GM23338 (cell line): ENCODE data around the gene CXCR3. TPM values are rescaled to one million over a fixed set of nuclear protein-coding genes. Genes with fewer than 3 reads are reported as not detected.

Experiments used
- ATAC-seq: fragments of 200-7000 bp; cut with Tn5 transposase; 3 replicates; pipeline ENCODE4 v1.9.1; 2020
- DNase-seq: peaks from one replicate; pipeline ENCODE4 v3.0.0-alpha.2; 2015; ENCODE audit warnings: low spot score
- H2AFZ ChIP-seq: fragments of 200-600 bp; sonication (generic); 2 replicates; pipeline ENCODE4 v1.8.0; 2016; ENCODE audit warnings: antibody characterized with exemption, mild to moderate bottlenecking, moderate library complexity
- H3F3A ChIP-seq: fragments of 200-600 bp; sonication (generic); replicated peaks from 2 replicates; pipeline ENCODE4 v1.8.0; 2017; ENCODE audit warnings: antibody characterized with exemption, mixed run types, low read depth
- H3K27ac ChIP-seq: fragments of 200-600 bp; sonication (generic); 2 replicates; pipeline ENCODE4 v1.6.1; 2016; ENCODE audit warnings: low read depth
- H3K27me3 ChIP-seq: fragments of 200-600 bp; sonication (generic); 2 replicates; pipeline ENCODE4 v1.8.0; 2016; ENCODE audit warnings: mild to moderate bottlenecking, mixed run types, moderate library complexity; ENCODE audit not compliant: insufficient read depth
- H3K36me3 ChIP-seq: fragments of 200-600 bp; sonication (generic); 2 replicates; pipeline ENCODE4 v1.8.0; 2016; ENCODE audit warnings: mild to moderate bottlenecking; ENCODE audit not compliant: insufficient read depth
- H3K4me1 ChIP-seq: fragments of 200-600 bp; sonication (generic); 2 replicates; pipeline ENCODE4 v1.8.0; 2016; ENCODE audit warnings: mild to moderate bottlenecking, moderate library complexity; ENCODE audit not compliant: insufficient read depth
- H3K4me2 ChIP-seq: fragments of 200-600 bp; sonication (generic); 2 replicates; pipeline ENCODE4 v1.7.1; 2017; ENCODE audit warnings: mixed run types
- H3K4me3 ChIP-seq: fragments of 200-600 bp; sonication (generic); 2 replicates; pipeline ENCODE4 v1.6.1; 2016; ENCODE audit warnings: mixed run types
- H3K79me2 ChIP-seq: fragments of 200-600 bp; sonication (generic); replicated peaks from 2 replicates; pipeline ENCODE4 v1.8.0; 2017; ENCODE audit warnings: mild to moderate bottlenecking; ENCODE audit not compliant: insufficient read depth
- H3K9me2 ChIP-seq: fragments of 200-600 bp; sonication (generic); 2 replicates; pipeline ENCODE4 v1.8.0; 2017; ENCODE audit not compliant: insufficient read depth
- H4K20me1 ChIP-seq: fragments of 200-600 bp; sonication (generic); replicated peaks from 2 replicates; pipeline ENCODE4 v1.8.0; 2017; ENCODE audit warnings: mild to moderate bottlenecking; ENCODE audit not compliant: insufficient read depth
- H3K27ac Mint-ChIP-seq: 2 replicates; pipeline ENCODE4 v1.8.0; 2020; ENCODE audit warnings: inconsistent platforms, mild to moderate bottlenecking, moderate library complexity, mixed read lengths
- H3K27me3 Mint-ChIP-seq: 3 replicates; pipeline ENCODE4 v1.8.0; 2022; ENCODE audit warnings: low read depth, mild to moderate bottlenecking, moderate library complexity, mixed read lengths, inconsistent platforms; ENCODE audit not compliant: insufficient read depth, poor library complexity
- H3K36me3 Mint-ChIP-seq: 3 replicates; pipeline ENCODE4 v1.8.0; 2021; ENCODE audit warnings: low read depth, mild to moderate bottlenecking, inconsistent platforms, moderate library complexity, mixed read lengths
- H3K4me1 Mint-ChIP-seq: 3 replicates; pipeline ENCODE4 v1.8.0; 2020; ENCODE audit warnings: mild to moderate bottlenecking, inconsistent platforms, mixed read lengths
- H3K4me3 Mint-ChIP-seq: 3 replicates; pipeline ENCODE4 v1.8.0; 2021; ENCODE audit warnings: moderate library complexity, mild to moderate bottlenecking, inconsistent platforms, mixed read lengths
- H3K9me3 Mint-ChIP-seq: 3 replicates; pipeline ENCODE4 v1.8.0; 2020; ENCODE audit warnings: moderate library complexity, mild to moderate bottlenecking, inconsistent platforms, mixed read lengths
- CREB1 ChIP-seq: fragments of 250-450 bp; sonication (Bioruptor Pico); IDR thresholded peaks from 2 replicates; pipeline ENCODE4 v1.5.0; 2020; ENCODE audit warnings: low read depth, mild to moderate bottlenecking, moderate library complexity
- EZH2 ChIP-seq: fragments of 200-600 bp; sonication (generic); IDR thresholded peaks from one replicate; pipeline ENCODE4 v1.8.0; 2017; ENCODE audit warnings: antibody characterized with exemption, mild to moderate bottlenecking, low read depth; ENCODE audit not compliant: unreplicated experiment
- EZH2phosphoT487 ChIP-seq: fragments of 200-600 bp; sonication (generic); IDR thresholded peaks from one replicate; pipeline ENCODE4 v1.8.1; 2018; ENCODE audit warnings: antibody characterized with exemption; ENCODE audit not compliant: unreplicated experiment
- NANOG ChIP-seq: IDR thresholded peaks from 2 replicates; pipeline ENCODE4 v1.6.1; 2016; ENCODE audit warnings: antibody characterized with exemption, borderline replicate concordance
- STAT1 ChIP-seq: IDR thresholded peaks from one replicate; pipeline ENCODE4 v1.6.1; 2016; ENCODE audit warnings: antibody characterized with exemption; ENCODE audit not compliant: unreplicated experiment
- ZNF114 ChIP-seq: fragments of 250-450 bp; sonication (Bioruptor Pico); IDR thresholded peaks from 2 replicates; pipeline ENCODE4 v1.5.0; 2020; ENCODE audit warnings: mild to moderate bottlenecking, moderate library complexity
- polyA plus RNA-seq: library from polyadenylated mRNA; unstranded; fragments of >200 nt; fragmentation: Nextera tagmentation; extraction: Ambion mirVana; gene quantifications from 2 replicates; pipeline ENCODE4 v1.2.1, GENCODE V29; 2016
- total RNA-seq: library from RNA; depleted of rRNA; stranded (reverse); fragments of >200 nt; shearing (Covaris generic); gene quantifications from 2 replicates; pipeline ENCODE4 v1.2.3, GENCODE V29; 2014
- TF ChIP-seq, protein P1 (sequence below): fragments of 250-450 bp; sonication (Bioruptor Pico); IDR thresholded peaks from 2 replicates; pipeline ENCODE4 v1.5.0; 2020; ENCODE audit warnings: mild to moderate bottlenecking, moderate library complexity

Gene CXCR3
- total and polyA plus RNA-seq, 2 experiments from 2014 or later = not detected

DNA sequence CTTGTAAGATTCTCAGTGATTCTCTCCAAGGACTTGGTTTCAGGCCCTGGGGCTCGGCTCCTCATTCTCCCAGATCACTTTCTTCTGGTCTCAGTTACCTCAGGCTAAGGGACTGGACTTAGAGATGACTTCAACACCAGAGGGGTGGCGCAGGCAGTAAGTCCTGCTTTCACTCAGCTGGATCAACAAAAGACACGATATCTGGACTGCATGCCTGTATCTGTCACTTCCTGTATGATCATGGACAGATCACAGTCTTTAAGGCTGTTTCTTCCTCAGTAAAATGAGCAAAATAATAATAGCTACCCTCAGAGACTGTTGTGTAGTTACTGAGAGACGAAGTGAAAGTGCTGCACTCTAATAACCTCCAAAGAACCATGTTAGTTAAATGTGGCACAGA, 19.5 kb upstream of the CXCR3 start (continued):
- TF ChIP-seq, protein P1, sequence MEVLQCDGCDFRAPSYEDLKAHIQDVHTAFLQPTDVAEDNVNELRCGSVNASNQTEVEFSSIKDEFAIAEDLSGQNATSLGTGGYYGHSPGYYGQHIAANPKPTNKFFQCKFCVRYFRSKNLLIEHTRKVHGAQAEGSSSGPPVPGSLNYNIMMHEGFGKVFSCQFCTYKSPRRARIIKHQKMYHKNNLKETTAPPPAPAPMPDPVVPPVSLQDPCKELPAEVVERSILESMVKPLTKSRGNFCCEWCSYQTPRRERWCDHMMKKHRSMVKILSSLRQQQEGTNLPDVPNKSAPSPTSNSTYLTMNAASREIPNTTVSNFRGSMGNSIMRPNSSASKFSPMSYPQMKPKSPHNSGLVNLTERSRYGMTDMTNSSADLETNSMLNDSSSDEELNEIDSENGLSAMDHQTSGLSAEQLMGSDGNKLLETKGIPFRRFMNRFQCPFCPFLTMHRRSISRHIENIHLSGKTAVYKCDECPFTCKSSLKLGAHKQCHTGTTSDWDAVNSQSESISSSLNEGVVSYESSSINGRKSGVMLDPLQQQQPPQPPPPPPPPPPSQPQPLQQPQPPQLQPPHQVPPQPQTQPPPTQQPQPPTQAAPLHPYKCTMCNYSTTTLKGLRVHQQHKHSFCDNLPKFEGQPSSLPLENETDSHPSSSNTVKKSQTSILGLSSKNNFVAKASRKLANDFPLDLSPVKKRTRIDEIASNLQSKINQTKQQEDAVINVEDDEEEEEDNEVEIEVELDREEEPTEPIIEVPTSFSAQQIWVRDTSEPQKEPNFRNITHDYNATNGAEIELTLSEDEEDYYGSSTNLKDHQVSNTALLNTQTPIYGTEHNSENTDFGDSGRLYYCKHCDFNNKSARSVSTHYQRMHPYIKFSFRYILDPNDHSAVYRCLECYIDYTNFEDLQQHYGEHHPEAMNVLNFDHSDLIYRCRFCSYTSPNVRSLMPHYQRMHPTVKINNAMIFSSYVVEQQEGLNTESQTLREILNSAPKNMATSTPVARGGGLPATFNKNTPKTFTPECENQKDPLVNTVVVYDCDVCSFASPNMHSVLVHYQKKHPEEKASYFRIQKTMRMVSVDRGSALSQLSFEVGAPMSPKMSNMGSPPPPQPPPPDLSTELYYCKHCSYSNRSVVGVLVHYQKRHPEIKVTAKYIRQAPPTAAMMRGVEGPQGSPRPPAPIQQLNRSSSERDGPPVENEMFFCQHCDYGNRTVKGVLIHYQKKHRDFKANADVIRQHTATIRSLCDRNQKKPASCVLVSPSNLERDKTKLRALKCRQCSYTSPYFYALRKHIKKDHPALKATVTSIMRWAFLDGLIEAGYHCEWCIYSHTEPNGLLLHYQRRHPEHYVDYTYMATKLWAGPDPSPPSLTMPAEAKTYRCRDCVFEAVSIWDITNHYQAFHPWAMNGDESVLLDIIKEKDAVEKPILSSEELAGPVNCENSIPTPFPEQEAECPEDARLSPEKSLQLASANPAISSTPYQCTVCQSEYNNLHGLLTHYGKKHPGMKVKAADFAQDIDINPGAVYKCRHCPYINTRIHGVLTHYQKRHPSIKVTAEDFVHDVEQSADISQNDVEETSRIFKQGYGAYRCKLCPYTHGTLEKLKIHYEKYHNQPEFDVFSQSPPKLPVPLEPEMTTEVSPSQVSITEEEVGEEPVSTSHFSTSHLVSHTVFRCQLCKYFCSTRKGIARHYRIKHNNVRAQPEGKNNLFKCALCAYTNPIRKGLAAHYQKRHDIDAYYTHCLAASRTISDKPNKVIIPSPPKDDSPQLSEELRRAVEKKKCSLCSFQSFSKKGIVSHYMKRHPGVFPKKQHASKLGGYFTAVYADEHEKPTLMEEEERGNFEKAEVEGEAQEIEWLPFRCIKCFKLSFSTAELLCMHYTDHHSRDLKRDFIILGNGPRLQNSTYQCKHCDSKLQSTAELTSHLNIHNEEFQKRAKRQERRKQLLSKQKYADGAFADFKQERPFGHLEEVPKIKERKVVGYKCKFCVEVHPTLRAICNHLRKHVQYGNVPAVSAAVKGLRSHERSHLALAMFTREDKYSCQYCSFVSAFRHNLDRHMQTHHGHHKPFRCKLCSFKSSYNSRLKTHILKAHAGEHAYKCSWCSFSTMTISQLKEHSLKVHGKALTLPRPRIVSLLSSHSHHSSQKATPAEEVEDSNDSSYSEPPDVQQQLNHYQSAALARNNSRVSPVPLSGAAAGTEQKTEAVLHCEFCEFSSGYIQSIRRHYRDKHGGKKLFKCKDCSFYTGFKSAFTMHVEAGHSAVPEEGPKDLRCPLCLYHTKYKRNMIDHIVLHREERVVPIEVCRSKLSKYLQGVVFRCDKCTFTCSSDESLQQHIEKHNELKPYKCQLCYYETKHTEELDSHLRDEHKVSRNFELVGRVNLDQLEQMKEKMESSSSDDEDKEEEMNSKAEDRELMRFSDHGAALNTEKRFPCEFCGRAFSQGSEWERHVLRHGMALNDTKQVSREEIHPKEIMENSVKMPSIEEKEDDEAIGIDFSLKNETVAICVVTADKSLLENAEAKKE (CRISPR knock-in tag) = no peak
- TF ChIP-seq ZNF114 (CRISPR knock-in tag) (no peak), EZH2phosphoT487 (no peak)

DNA sequence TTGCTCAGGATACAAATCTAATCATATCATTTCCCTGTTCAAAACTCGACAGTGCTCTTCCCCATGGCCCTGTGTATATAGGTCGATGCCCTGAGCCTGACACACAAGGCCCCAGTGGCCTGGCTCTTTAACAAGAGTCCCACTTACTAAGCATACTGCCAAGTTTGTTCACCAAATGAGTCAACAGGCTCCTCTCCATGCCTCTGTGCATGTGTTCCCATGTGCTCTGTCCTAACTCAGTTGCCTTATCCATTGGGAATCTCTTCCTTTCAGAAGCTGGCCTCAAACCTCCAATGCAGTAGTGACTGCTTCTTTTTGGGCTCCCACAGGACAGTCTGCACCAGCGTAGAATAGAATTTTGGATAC, 18.9 kb upstream of the CXCR3 start:
- H4K20me1 ChIP-seq = no peaks in the 10 kb centered on the region
- no peak overlapping the region for H3K27ac ChIP-seq
- H3K4me1 Mint-ChIP-seq = no peaks in the 10 kb centered on the region
- no peaks in the 10 kb centered on the region for H3K27me3 ChIP-seq
- no peaks in the 10 kb centered on the region for H3K36me3 ChIP-seq
- no peak overlapping the region for H3K4me3 Mint-ChIP-seq
- H3K4me2 ChIP-seq = no peak overlapping the region
- no peaks in the 10 kb centered on the region for H3K4me1 ChIP-seq
- no peaks in the 10 kb centered on the region for H3K36me3 Mint-ChIP-seq
- H3K9me2 ChIP-seq = no peaks in the 10 kb centered on the region
- H3K27me3 Mint-ChIP-seq = peaks cover 2% of the 10 kb centered on the region
- H3F3A ChIP-seq = no peaks in the 10 kb centered on the region
- no peaks in the 10 kb centered on the region for H3K9me3 Mint-ChIP-seq
- DNase-seq (no peak), ATAC-seq (no peak)
- H3K4me3 ChIP-seq = no peak overlapping the region
- TF ChIP-seq CREB1 = no peak
- no peak for TF ChIP-seq EZH2
- TF ChIP-seq NANOG = no peak
- no peak for TF ChIP-seq ZNF114 (CRISPR knock-in tag)
- no peak for TF ChIP-seq STAT1
- TF ChIP-seq, protein P1 (CRISPR knock-in tag) = no peak
- H2AFZ ChIP-seq = no peak overlapping the region
- no peak overlapping the region; the same call in 1 of the 2 replicates for H3K27ac Mint-ChIP-seq
- no peaks in the 10 kb centered on the region for H3K79me2 ChIP-seq
